ENCODE results near the gene SEC22C. TPM values are rescaled to one million over a fixed set of nuclear protein-coding genes. Genes with fewer than 3 reads are reported as not detected.

The SEC22C gene
- total and polyA plus RNA-seq, 2 donors (not counting 1 experiment from before 2014, with no cell fraction given) = 50.8 to 86.0 TPM

GRCh38 chr3:42530073-42530472 lies 51.7 kb downstream of the SEC22C start:
- Histone ChIP-seq H3K4me1 (ENCODE audit: control insufficient read depth, extremely low read depth, insufficient read depth, low read length) (no peaks in the 10 kb centered on the region), H2AFZ (ENCODE audit: low read length) (no peak overlapping the region), H3K4me3 (replicated peaks in 1 of 4; ENCODE audit: control extremely low read depth in 1 of 4, insufficient read depth in 1 of 4, low read depth in 3 of 4, low read length in 4 of 4) (no peak overlapping the region), H3K27me3 (ENCODE audit: control insufficient read depth, insufficient read depth, low read length) (peaks cover 6% of the 10 kb centered on the region), H3K9me3 (ENCODE audit: control insufficient read depth, insufficient read depth, low read depth, low read length) (no peaks in the 10 kb centered on the region), H3K4me2 (ENCODE audit: extremely low read depth, insufficient read depth, low read length) (no peak overlapping the region), H4K20me1 (ENCODE audit: control insufficient read depth, extremely low read depth, insufficient read depth, low read length) (no peaks in the 10 kb centered on the region), H3K9ac (ENCODE audit: insufficient read depth, low read length) (no peak overlapping the region), H3K79me2 (ENCODE audit: control insufficient read depth, insufficient read depth, low read length) (no peaks in the 10 kb centered on the region), H3K27ac (ENCODE audit: insufficient read depth, low read length) (no peak overlapping the region), H3K36me3 (ENCODE audit: control insufficient read depth, insufficient read depth, low read length) (no peaks in the 10 kb centered on the region)
- TF ChIP-seq EZH2 (IDR thresholded peaks at IDR 0.05; ENCODE audit: low read length, missing control alignments) = no peak
- no peak for TF ChIP-seq CTCF (conservative IDR thresholded peaks at IDR 0.05 in 1 of 2, IDR thresholded peaks at IDR 0.05 in 1 of 2; ENCODE audit: low read depth in 1 of 2, low read length in 2 of 2)
- DNase-seq (ENCODE audit: low read depth in 2 of 2) = no peak

GRCh38 chr3:42529468-42529867 lies 52.3 kb downstream of the SEC22C start:
- DNase-seq (ENCODE audit: low read depth in 2 of 2) = no peak
- H3K9me3 ChIP-seq (ENCODE audit: control insufficient read depth, insufficient read depth, low read depth, low read length) = no peaks in the 10 kb centered on the region

GRCh38 chr3:42527368-42527917 lies 54.3 kb downstream of the SEC22C start:
- Histone ChIP-seq H4K20me1 (ENCODE audit: control insufficient read depth, extremely low read depth, insufficient read depth, low read length) (no peaks in the 10 kb centered on the region), H3K9me3 (ENCODE audit: control insufficient read depth, insufficient read depth, low read depth, low read length) (no peaks in the 10 kb centered on the region), H3K27ac (ENCODE audit: insufficient read depth, low read length) (no peak overlapping the region), H3K9ac (ENCODE audit: insufficient read depth, low read length) (no peak overlapping the region), H3K79me2 (ENCODE audit: control insufficient read depth, insufficient read depth, low read length) (no peaks in the 10 kb centered on the region), H2AFZ (ENCODE audit: low read length) (no peak overlapping the region), H3K4me3 (replicated peaks in 1 of 4; ENCODE audit: control extremely low read depth in 1 of 4, insufficient read depth in 1 of 4, low read depth in 3 of 4, low read length in 4 of 4) (no peak overlapping the region), H3K4me1 (ENCODE audit: control insufficient read depth, extremely low read depth, insufficient read depth, low read length) (no peaks in the 10 kb centered on the region), H3K36me3 (ENCODE audit: control insufficient read depth, insufficient read depth, low read length) (no peaks in the 10 kb centered on the region), H3K4me2 (ENCODE audit: extremely low read depth, insufficient read depth, low read length) (no peak overlapping the region), H3K27me3 (ENCODE audit: control insufficient read depth, insufficient read depth, low read length) (no peaks in the 10 kb centered on the region)
- no peak for DNase-seq (ENCODE audit: low read depth in 2 of 2)
- TF ChIP-seq EZH2 (IDR thresholded peaks at IDR 0.05; ENCODE audit: low read length, missing control alignments) (no peak), CTCF (conservative IDR thresholded peaks at IDR 0.05 in 1 of 2, IDR thresholded peaks at IDR 0.05 in 1 of 2; ENCODE audit: low read depth in 1 of 2, low read length in 2 of 2) (no peak)

More at GRCh38 chr3:42529468-42529867, 52.3 kb downstream of the SEC22C start:
- no peak overlapping the region for H3K9ac ChIP-seq (ENCODE audit: insufficient read depth, low read length)
- TF ChIP-seq EZH2 (IDR thresholded peaks at IDR 0.05; ENCODE audit: low read length, missing control alignments) (no peak), CTCF (conservative IDR thresholded peaks at IDR 0.05 in 1 of 2, IDR thresholded peaks at IDR 0.05 in 1 of 2; ENCODE audit: low read depth in 1 of 2, low read length in 2 of 2) (no peak)
- H3K36me3 ChIP-seq (ENCODE audit: control insufficient read depth, insufficient read depth, low read length) = no peaks in the 10 kb centered on the region
- H3K27ac ChIP-seq (ENCODE audit: insufficient read depth, low read length) = no peak overlapping the region
- H2AFZ ChIP-seq (ENCODE audit: low read length) = no peak overlapping the region
- no peaks in the 10 kb centered on the region for H3K4me1 ChIP-seq (ENCODE audit: control insufficient read depth, extremely low read depth, insufficient read depth, low read length)
- H4K20me1 ChIP-seq (ENCODE audit: control insufficient read depth, extremely low read depth, insufficient read depth, low read length) = no peaks in the 10 kb centered on the region
- no peak overlapping the region for H3K4me3 ChIP-seq (replicated peaks in 1 of 4; ENCODE audit: control extremely low read depth in 1 of 4, insufficient read depth in 1 of 4, low read depth in 3 of 4, low read length in 4 of 4)
- H3K4me2 ChIP-seq (ENCODE audit: extremely low read depth, insufficient read depth, low read length) = no peak overlapping the region
- peaks cover 6% of the 10 kb centered on the region for H3K27me3 ChIP-seq (ENCODE audit: control insufficient read depth, insufficient read depth, low read length)
- H3K79me2 ChIP-seq (ENCODE audit: control insufficient read depth, insufficient read depth, low read length) = no peaks in the 10 kb centered on the region
